PC-3 (cell line): ENCODE measurements around the gene PDLIM7.

ENCODE experiments used
- EZH2phosphoT487 ChIP-seq: fragments of 300-600 bp; sonication (generic); IDR thresholded peaks from 2 replicates; pipeline ENCODE4 v1.6.1; 2018; ENCODE audit warnings: mild to moderate bottlenecking, antibody characterized with exemption, low read length, borderline replicate concordance
- TF ChIP-seq, protein P1 (sequence below): fragments of 300-600 bp; sonication (generic); conservative IDR thresholded peaks from 2 replicates; pipeline ENCODE4 v1.5.1; 2017; ENCODE audit warnings: antibody characterized with exemption, low read depth, mild to moderate bottlenecking, low read length

GRCh38 chr5:177470759-177471536, 26.5 kb downstream of the PDLIM7 start:
- TF ChIP-seq, protein P1, sequence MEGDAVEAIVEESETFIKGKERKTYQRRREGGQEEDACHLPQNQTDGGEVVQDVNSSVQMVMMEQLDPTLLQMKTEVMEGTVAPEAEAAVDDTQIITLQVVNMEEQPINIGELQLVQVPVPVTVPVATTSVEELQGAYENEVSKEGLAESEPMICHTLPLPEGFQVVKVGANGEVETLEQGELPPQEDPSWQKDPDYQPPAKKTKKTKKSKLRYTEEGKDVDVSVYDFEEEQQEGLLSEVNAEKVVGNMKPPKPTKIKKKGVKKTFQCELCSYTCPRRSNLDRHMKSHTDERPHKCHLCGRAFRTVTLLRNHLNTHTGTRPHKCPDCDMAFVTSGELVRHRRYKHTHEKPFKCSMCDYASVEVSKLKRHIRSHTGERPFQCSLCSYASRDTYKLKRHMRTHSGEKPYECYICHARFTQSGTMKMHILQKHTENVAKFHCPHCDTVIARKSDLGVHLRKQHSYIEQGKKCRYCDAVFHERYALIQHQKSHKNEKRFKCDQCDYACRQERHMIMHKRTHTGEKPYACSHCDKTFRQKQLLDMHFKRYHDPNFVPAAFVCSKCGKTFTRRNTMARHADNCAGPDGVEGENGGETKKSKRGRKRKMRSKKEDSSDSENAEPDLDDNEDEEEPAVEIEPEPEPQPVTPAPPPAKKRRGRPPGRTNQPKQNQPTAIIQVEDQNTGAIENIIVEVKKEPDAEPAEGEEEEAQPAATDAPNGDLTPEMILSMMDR: no peak
- no peak for TF ChIP-seq EZH2phosphoT487
